ENCODE measurements around the gene C1QTNF9. TPM values are rescaled to one million over a fixed set of nuclear protein-coding genes. Genes with fewer than 3 reads are reported as not detected.

Gene C1QTNF9
- total and polyA plus RNA-seq, 9 of the 15 experiments (the other 6 are each of a cell fraction or from before 2014, with no cell fraction given), result not detected

DNA sequence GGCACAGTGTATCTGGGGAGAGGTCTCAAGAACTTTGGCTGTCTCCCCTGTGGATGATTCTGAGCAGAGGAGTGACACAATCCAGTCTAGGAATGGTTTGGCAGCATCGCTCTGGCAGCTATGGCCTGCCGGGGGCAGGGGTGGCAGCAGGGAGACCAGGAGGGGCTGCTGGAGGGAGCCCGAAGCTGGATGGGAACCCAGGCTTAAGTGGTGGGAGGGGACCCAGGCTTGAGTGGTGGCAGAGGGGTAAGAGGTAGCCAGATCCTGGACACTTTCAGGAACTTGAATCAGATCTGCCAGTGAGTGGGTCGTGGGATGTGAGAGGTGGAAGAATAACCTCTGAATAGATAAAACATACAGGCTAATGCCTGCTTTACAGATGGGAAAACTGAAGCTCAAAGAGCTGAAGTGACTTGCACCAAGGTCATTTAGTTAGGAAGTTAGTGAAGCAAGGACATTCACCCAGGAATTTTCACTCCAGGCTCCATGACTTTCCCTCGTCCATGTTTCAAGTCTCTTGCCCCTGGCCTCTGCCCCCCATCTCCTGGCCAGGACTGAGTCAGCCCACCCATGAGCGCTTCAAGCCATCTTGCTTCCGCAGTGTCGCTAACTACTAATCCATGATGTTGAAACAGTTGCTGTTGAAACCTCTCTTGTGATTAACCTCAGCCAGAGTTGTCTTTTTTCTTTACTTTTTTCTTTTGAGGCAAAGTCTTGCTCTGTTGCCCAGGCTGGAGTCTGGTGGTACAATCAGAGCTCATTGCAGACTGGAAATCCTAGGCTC lies 29.9 kb upstream of the C1QTNF9 start:
- intact Hi-C loops (cut with micrococcal nuclease) (no loop called here), in situ Hi-C loops (cut with MboI) (no loop called here)
- Histone ChIP-seq H3K36me3 (ENCODE audit: control insufficient read depth, insufficient read depth, low read length) (no peaks in the 10 kb centered on the region), H3K79me2 (ENCODE audit: control insufficient read depth, insufficient read depth, low read length) (no peaks in the 10 kb centered on the region), H2AFZ (ENCODE audit: low read depth, low read length) (no peak overlapping the region), H3K9ac (ENCODE audit: insufficient read depth in 1 of 2, low read depth in 2 of 2, low read length in 2 of 2) (no peak overlapping the region), H3K4me2 (ENCODE audit: insufficient read depth, low read length) (no peak overlapping the region), H3K27ac (ENCODE audit: extremely low read depth, low read depth, low read length) (no peak overlapping the region), H4K20me1 (replicated peaks; ENCODE audit: control insufficient read depth, insufficient read depth, low read length) (no peaks in the 10 kb centered on the region), H3K27me3 (ENCODE audit: control insufficient read depth in 2 of 2, insufficient read depth in 2 of 2, low read length in 2 of 2) (no peaks in the 10 kb centered on the region; a peak in 1 of 5 replicates), H3K9me1 (ENCODE audit: control insufficient read depth, insufficient read depth, low read length) (no peaks in the 10 kb centered on the region), H3K9me3 (replicated peaks; ENCODE audit: control insufficient read depth, insufficient read depth, low read depth, low read length) (no peaks in the 10 kb centered on the region), H3K4me3 (no peak overlapping the region), H3K4me1 (replicated peaks in 1 of 2; ENCODE audit: control insufficient read depth in 2 of 2, insufficient read depth in 2 of 2, low read length in 2 of 2) (no peaks in the 10 kb centered on the region)
- CTCF ChIA-PET (ENCODE audit: low intra/inter-chr PET ratio), result no interaction called here
- FAIRE-seq (no peak), ATAC-seq (no peak), DNase-seq (ENCODE audit: extremely low read depth in 1 of 4, low spot score in 3 of 4) (no peak)
- no peak for TF ChIP-seq KLF1 (tag; IDR thresholded peaks at IDR 0.05)
- no peak for TF ChIP-seq SRSF9 (IDR thresholded peaks at IDR 0.05; ENCODE audit: borderline replicate concordance, low read depth, low read length)
- no peak for TF ChIP-seq KDM2B (CRISPR knock-in tag; IDR thresholded peaks at IDR 0.05)
- no peak for TF ChIP-seq BACH1 (tag; IDR thresholded peaks at IDR 0.05)
- TF ChIP-seq ZNF280B (CRISPR knock-in tag; IDR thresholded peaks at IDR 0.05), result no peak
- TF ChIP-seq ZNF124 (CRISPR knock-in tag; IDR thresholded peaks at IDR 0.05), result no peak
- no peak for TF ChIP-seq IFI16 (CRISPR knock-in tag; IDR thresholded peaks at IDR 0.05)
- TF ChIP-seq ZNF764 (CRISPR knock-in tag; IDR thresholded peaks at IDR 0.05; ENCODE audit: low read depth), result no peak
- TF ChIP-seq POLR2A (conservative IDR thresholded peaks at IDR 0.05), result no peak
- no peak for TF ChIP-seq ZSCAN29 (IDR thresholded peaks at IDR 0.05)
- no peak for TF ChIP-seq ZKSCAN8 (CRISPR knock-in tag; IDR thresholded peaks at IDR 0.05)
- TF ChIP-seq ZNF217 (CRISPR knock-in tag; IDR thresholded peaks at IDR 0.05), result no peak
- TF ChIP-seq, protein P1, sequence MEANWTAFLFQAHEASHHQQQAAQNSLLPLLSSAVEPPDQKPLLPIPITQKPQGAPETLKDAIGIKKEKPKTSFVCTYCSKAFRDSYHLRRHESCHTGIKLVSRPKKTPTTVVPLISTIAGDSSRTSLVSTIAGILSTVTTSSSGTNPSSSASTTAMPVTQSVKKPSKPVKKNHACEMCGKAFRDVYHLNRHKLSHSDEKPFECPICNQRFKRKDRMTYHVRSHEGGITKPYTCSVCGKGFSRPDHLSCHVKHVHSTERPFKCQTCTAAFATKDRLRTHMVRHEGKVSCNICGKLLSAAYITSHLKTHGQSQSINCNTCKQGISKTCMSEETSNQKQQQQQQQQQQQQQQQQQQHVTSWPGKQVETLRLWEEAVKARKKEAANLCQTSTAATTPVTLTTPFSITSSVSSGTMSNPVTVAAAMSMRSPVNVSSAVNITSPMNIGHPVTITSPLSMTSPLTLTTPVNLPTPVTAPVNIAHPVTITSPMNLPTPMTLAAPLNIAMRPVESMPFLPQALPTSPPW (CRISPR knock-in tag; IDR thresholded peaks at IDR 0.05), result no peak
- no peak for TF ChIP-seq FOXA1 (IDR thresholded peaks at IDR 0.05; ENCODE audit: borderline replicate concordance)
- no peak for TF ChIP-seq ZNF76 (CRISPR knock-in tag; IDR thresholded peaks at IDR 0.05; ENCODE audit: borderline replicate concordance)
- no peak for TF ChIP-seq ZNF75A (CRISPR knock-in tag; IDR thresholded peaks at IDR 0.05)
- no peak for TF ChIP-seq DNMT1 (IDR thresholded peaks at IDR 0.05)
- TF ChIP-seq GTF2A2 (tag; IDR thresholded peaks at IDR 0.05), result no peak
- no TSS peak for BruUV-seq (replicated peaks)
- 2% methylated on average over 5 of the region's 8 CpGs for WGBS (ENCODE audit: insufficient coverage, low coverage, missing lambda C conversion rate)
- POLR2A ChIA-PET, result no interaction called here
